SK-N-SH treated with all-trans-retinoic acid at 6 μM for 48 hours (cell line): ENCODE results near the gene TBC1D4.

Source experiments
- ATAC-seq: fragments of 200-7000 bp; cut with Tn5 transposase; 3 replicates; pipeline ENCODE4 v1.9.1; 2020; ENCODE audit warnings: mild to moderate bottlenecking, moderate library complexity
- ARNTL ChIP-seq: fragments of 450-650 bp; formaldehyde crosslinking; IDR thresholded peaks from 2 replicates; pipeline ENCODE4 v1.5.0; 2020; ENCODE audit warnings: low read depth, mild to moderate bottlenecking, moderate library complexity, borderline replicate concordance
- BACH2 ChIP-seq: fragments of 250-450 bp; sonication (Bioruptor Pico); IDR thresholded peaks from 2 replicates; pipeline ENCODE4 v1.9.0; 2021; ENCODE audit warnings: mild to moderate bottlenecking, borderline replicate concordance
- CREB5 ChIP-seq: fragments of 250-450 bp; sonication (Bioruptor Pico); IDR thresholded peaks from 2 replicates; pipeline ENCODE4 v1.5.1; 2020; ENCODE audit warnings: low read depth, mild to moderate bottlenecking, moderate library complexity
- ESRRG ChIP-seq: fragments of 250-450 bp; sonication (Bioruptor Pico); IDR thresholded peaks from 2 replicates; pipeline ENCODE4 v1.6.1; 2021; ENCODE audit warnings: mild to moderate bottlenecking
- GLIS3 ChIP-seq: fragments of 250-450 bp; sonication (Bioruptor Pico); IDR thresholded peaks from 2 replicates; pipeline ENCODE4 v1.5.0; 2020; ENCODE audit warnings: mild to moderate bottlenecking, moderate library complexity
- ISL1 ChIP-seq: fragments of 250-450 bp; sonication (Bioruptor Pico); IDR thresholded peaks from 2 replicates; pipeline ENCODE4 v2.1.2; 2022; ENCODE audit warnings: mild to moderate bottlenecking, moderate library complexity
- OSR1 ChIP-seq: fragments of 250-450 bp; sonication (Bioruptor Pico); IDR thresholded peaks from 2 replicates; pipeline ENCODE4 v1.8.0; 2022; ENCODE audit warnings: moderate library complexity, mild to moderate bottlenecking, inconsistent platforms
- PATZ1 ChIP-seq: fragments of 250-450 bp; sonication (Bioruptor Pico); IDR thresholded peaks from 2 replicates; pipeline ENCODE4 v1.8.0; 2020; ENCODE audit warnings: mild to moderate bottlenecking, moderate library complexity, borderline replicate concordance
- PPARA ChIP-seq: fragments of 250-450 bp; sonication (Bioruptor Pico); IDR thresholded peaks from 2 replicates; pipeline ENCODE4 v1.5.0; 2020; ENCODE audit warnings: mild to moderate bottlenecking, borderline replicate concordance
- SNAI2 ChIP-seq: fragments of 250-450 bp; sonication (Bioruptor Pico); IDR thresholded peaks from 2 replicates; pipeline ENCODE4 v1.5.0; 2020; ENCODE audit warnings: mild to moderate bottlenecking, moderate library complexity
- TCF4 ChIP-seq: fragments of 250-450 bp; sonication (Bioruptor Pico); IDR thresholded peaks from 2 replicates; pipeline ENCODE4 v1.8.0; 2021; ENCODE audit warnings: mild to moderate bottlenecking, moderate library complexity, borderline replicate concordance
- TOX ChIP-seq: fragments of 250-450 bp; sonication (Bioruptor Pico); IDR thresholded peaks from 2 replicates; pipeline ENCODE4 v1.8.0; 2021; ENCODE audit warnings: mild to moderate bottlenecking, moderate library complexity, borderline replicate concordance
- TSHZ2 ChIP-seq: fragments of 250-450 bp; sonication (Bioruptor Pico); IDR thresholded peaks from 2 replicates; pipeline ENCODE4 v1.5.0; 2020; ENCODE audit warnings: mild to moderate bottlenecking, moderate library complexity
- ZFP3 ChIP-seq: fragments of 250-450 bp; sonication (Bioruptor Pico); IDR thresholded peaks from 2 replicates; pipeline ENCODE4 v1.5.0; 2020; ENCODE audit warnings: mild to moderate bottlenecking, moderate library complexity
- ZNF70 ChIP-seq: fragments of 450-650 bp; formaldehyde crosslinking; IDR thresholded peaks from 2 replicates; pipeline ENCODE4 v1.5.0; 2020; ENCODE audit warnings: mild to moderate bottlenecking, moderate library complexity
- ZNF8 ChIP-seq: fragments of 450-650 bp; formaldehyde crosslinking; IDR thresholded peaks from 2 replicates; pipeline ENCODE4 v1.5.0; 2020; ENCODE audit warnings: mild to moderate bottlenecking, moderate library complexity

Gene TBC1D4

DNA sequence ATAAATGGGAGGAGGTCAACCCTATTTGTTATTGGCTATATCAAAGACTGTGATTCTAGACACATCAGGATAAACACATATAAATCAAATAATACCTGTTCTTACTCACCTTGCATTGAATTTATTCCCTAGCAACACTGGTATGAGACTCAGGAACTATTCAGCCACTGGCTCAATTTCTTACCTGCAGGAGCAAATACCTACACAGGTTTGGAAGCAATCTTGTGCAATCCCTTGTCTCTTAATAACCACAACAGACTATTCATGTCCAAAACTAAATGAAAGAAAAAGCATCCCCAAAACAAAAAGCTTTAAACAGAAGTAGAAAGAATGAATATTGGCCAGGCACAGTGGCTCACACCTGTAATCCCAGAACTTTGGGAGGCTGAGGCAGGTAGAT, 55.5 kb downstream of the TBC1D4 start (continued):
- TF ChIP-seq PATZ1 (CRISPR knock-in tag) (no peak), ZNF70 (no peak)
- TF ChIP-seq, all 23 proteins: peak for 0

DNA sequence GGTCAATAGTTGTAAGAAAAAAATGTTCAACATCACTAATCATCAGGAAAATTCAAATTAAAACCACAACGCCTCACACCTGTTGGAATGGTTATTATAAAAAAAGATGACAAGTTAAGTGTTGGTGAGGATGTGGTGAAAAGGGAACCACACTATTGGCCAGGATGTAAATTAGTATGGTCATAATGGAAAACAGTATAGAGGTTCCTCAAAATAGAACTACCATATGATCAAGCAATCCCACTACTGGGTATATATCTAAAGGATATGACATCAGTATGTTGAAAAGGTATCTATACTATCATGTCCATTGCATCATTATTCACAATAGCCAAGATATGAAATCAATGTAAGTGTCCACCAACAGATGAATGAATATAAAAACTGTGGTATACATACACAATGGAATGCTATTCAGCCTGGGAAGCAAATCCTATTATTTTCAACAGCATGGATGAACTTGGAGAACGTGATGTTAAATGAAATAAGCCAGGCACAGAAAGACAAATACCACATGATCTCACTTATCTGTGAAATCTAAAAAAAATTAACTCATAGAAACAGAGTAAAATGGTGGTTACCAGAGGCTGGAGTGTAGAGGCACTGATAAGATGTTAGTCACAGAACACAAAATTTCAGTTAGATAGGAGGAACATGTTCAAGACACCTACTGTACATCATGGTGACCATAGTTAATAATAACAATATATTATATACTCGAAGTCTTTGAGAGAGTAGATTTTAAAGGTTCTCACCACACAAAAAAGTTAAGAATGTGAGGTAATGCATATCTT, 56.6 kb downstream of the TBC1D4 start:
- no peak for ATAC-seq
- TF ChIP-seq ARNTL (CRISPR knock-in tag) (no peak), ISL1 (CRISPR knock-in tag) (peak; percentile 28; the same call in 1 of the 2 replicates), SNAI2 (no peak)

- no peak for TF ChIP-seq ISL1 (CRISPR knock-in tag)
- TF ChIP-seq, all 23 proteins: peak for 0
- ATAC-seq = no peak
These were observed 58.0 kb downstream of the TBC1D4 start for GRCh38 chr13:75423946-75424345.

DNA sequence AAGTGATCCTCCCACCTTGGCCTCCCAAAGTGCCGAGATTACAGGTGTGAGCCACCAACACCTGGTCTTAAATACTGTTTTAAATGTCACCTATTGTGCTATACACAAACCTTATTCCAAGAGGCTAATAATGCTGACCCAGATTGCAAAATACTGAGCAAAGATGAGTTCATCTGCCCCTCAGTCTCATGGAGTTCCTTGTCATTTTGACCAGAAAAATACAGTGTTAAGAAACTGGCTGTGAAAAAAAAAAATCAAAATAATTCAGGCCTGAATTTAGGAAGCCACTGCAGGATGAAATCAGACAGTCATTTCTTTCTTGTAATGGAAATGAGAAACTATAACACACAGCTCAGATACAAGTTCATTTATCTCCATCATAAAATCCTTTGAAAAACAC, 59.9 kb downstream of the TBC1D4 start:
- ATAC-seq = no peak
- TF ChIP-seq ISL1 (CRISPR knock-in tag) (no peak), CREB5 (CRISPR knock-in tag) (no peak), OSR1 (no peak)

GRCh38 chr13:75421133-75421532, 60.8 kb downstream of the TBC1D4 start:
- ATAC-seq = no peak
- TF ChIP-seq CREB5 (CRISPR knock-in tag) (no peak), GLIS3 (CRISPR knock-in tag) (no peak), ZNF70 (no peak), TCF4 (no peak), PPARA (no peak), BACH2 (no peak), TOX (no peak), ZNF8 (CRISPR knock-in tag) (no peak)

DNA sequence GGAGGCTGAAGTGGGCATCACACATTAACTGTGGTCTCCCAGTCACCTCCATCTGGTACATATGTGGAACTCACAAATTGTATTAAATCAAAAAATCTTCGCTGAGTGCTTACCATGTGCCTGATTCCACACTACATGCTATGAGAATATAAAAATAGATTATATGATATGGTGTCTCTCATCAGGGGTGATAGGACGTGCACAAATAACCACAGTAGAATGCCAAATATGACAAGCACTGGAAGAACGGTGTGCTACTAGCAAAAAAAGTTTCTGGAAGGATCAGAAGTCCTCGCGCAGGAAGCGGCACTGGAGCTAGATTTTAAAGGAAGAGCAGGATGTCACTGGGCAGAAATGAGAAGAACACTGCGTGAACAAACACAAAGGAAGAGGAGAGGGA, 62.3 kb downstream of the TBC1D4 start:
- no peak for ATAC-seq

More for the DNA sequence above, 62.3 kb downstream of the TBC1D4 start:
- no peak for TF ChIP-seq PPARA
- no peak for TF ChIP-seq TOX
- TF ChIP-seq ESRRG (CRISPR knock-in tag) = no peak
- no peak for TF ChIP-seq GLIS3 (CRISPR knock-in tag)
- no peak for TF ChIP-seq ZFP3
- TF ChIP-seq TSHZ2 = no peak
